HT-29 (cell line): ENCODE results near the gene SETD2. TPM values are rescaled to one million over a fixed set of nuclear protein-coding genes. Genes with fewer than 3 reads are reported as not detected.

Source experiments
- small RNA-seq: library from RNA; depleted of rRNA; stranded (forward); fragments of <200 nt; gene quantifications from one replicate; pipeline ENCODE3, GENCODE V24; 2014
- total RNA-seq: library from RNA; depleted of rRNA; stranded (reverse); fragments of >200 nt; shearing (Covaris generic); gene quantifications from 2 replicates; pipeline ENCODE4 v1.2.3, GENCODE V29; 2014; rRNA removed

Gene SETD2
- total RNA-seq, 1 experiment from 2014 or later = 13.4 TPM

Small RNAs within 50 kb of the gene (small RNA-seq; reads per million reads assigned to genes)
- gene MRPL57P3 = not detected

Other genes starting within 250 kb of the SETD2 start
- 38.2 and 39.4 TPM in 2 replicates for gene CCDC12, start 187.4 kb downstream of the SETD2 start, total RNA-seq
- 154 and 168 TPM in 2 replicates for gene NBEAL2, start 184.4 kb downstream of the SETD2 start, total RNA-seq
- gene KIF9, start 118.7 kb upstream of the SETD2 start, total RNA-seq = 28.7 and 31.7 TPM in 2 replicates
- gene KLHL18, start 118.8 kb upstream of the SETD2 start, total RNA-seq = 11.5 TPM in 2 replicates
- 13.9 and 16.6 TPM in 2 replicates for gene PTPN23, start 216.9 kb upstream of the SETD2 start, total RNA-seq